Peyer's patch (tissue), 4 donors: Measurements from ENCODE around the gene CWF19L1. TPM values are rescaled to one million over a fixed set of nuclear protein-coding genes. Genes with fewer than 3 reads are reported as not detected.
"Not testable (repeated sequence)": the region's sequence is repeated elsewhere in the genome, so short reads cannot be mapped to it uniquely, and the experiment has no call there.

Experiments used
- DNase-seq, 3 donors: peaks; one replicate each; pipeline ENCODE4 v3.0.0-alpha.2; 2017 to 2019
- H3K27ac ChIP-seq, 4 donors: fragments of 200-600 bp; sonication (generic); one replicate each; pipeline ENCODE4 v1.5.1; 2016 to 2019
- H3K27me3 ChIP-seq, 2 donors: fragments of 200-600 bp; sonication (generic); one replicate each; pipeline ENCODE4 v1.5.1; 2019
- H3K36me3 ChIP-seq, 3 donors: fragments of 200-600 bp; sonication (generic); one replicate each; pipeline ENCODE4 v1.5.1; 2016 to 2019
- H3K4me1 ChIP-seq, 4 donors: fragments of 200-600 bp; sonication (generic); one replicate each; pipeline ENCODE4 v1.5.1; 2016 to 2019
- H3K4me3 ChIP-seq, 4 donors: fragments of 200-600 bp; sonication (generic); 1 replicate in 3 of 4; 2 replicates in 1 of 4; pipeline ENCODE4 v1.5.1; 2016 to 2019; ENCODE audit warnings: mild to moderate bottlenecking in 1 of 4
- H3K9me3 ChIP-seq, 4 donors: fragments of 200-600 bp; sonication (generic); one replicate each; pipeline ENCODE4 v1.5.1; 2016 to 2019; ENCODE audit warnings: mild to moderate bottlenecking in 1 of 4
- CTCF ChIP-seq, 6 experiments: fragments of 450-650 bp in 4 of 6; fragments of 200-600 bp in 2 of 6; sonication (generic) in 1 of 6; IDR thresholded peaks; one replicate each; pipeline ENCODE4 v1.5.1; 2017 to 2019; ENCODE audit warnings: antibody characterized with exemption in 6 of 6, mild to moderate bottlenecking in 3 of 6, moderate library complexity in 1 of 6
- POLR2A ChIP-seq, 2 donors: fragments of 450-650 bp; IDR thresholded peaks; one replicate each; pipeline ENCODE4 v1.5.1; 2017; ENCODE audit warnings: antibody characterized with exemption in 2 of 2, mild to moderate bottlenecking in 2 of 2, moderate library complexity in 2 of 2
- total RNA-seq, 4 donors: library from RNA; depleted of rRNA; stranded (reverse); fragments of >200 nt; gene quantifications; one replicate each; pipeline ENCODE4 v1.1.0, GENCODE V29; 2016

CWF19L1 gene
- total RNA-seq, 4 donors from 2014 or later, result 11.5 to 23.1 (median 15.6) TPM

- Histone ChIP-seq H3K4me1 (no peaks in the 10 kb centered on the region), H3K36me3 (no peaks in the 10 kb centered on the region), H3K27me3 (no peaks in the 10 kb centered on the region), H3K9me3 (no peaks in the 10 kb centered on the region), H3K27ac (no peak overlapping the region), H3K4me3 (no peak overlapping the region)
- TF ChIP-seq POLR2A (IDR thresholded peaks at IDR 0.05), result no peak
- no peak for TF ChIP-seq CTCF (IDR thresholded peaks at IDR 0.05)
- no peak for DNase-seq
Measured at GRCh38 chr10:100304414-100304813, 37.0 kb upstream of the CWF19L1 start.

DNA sequence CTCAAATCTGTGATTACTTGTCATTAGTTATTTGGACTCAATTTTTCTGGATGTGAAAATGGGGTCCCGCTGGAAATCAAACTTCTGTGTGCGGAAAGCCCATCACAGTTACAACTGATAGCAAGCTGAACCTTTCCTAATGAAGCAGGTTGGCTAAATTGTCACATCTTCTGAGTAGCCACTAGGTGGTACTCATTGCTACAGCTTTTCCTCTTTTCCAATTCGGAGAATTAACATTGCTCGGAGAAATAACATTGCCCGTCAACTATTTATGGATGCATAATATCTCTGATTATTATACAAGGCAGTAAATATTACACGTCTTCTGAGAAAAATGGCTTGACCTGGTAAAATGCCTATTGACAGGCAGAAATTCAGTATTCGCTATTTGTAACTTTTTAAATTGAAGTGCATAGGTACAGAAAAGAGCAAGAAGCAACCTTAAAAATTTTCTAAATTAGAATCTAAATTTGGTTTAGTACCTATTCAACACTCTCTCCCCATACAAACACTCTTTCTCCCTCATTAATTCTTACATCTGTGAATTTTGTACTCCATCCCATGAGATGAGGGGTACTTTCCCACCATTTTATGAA lies 36.4 kb upstream of the CWF19L1 start:
- Histone ChIP-seq H3K27ac (no peak overlapping the region), H3K9me3 (no peaks in the 10 kb centered on the region), H3K27me3 (no peaks in the 10 kb centered on the region), H3K36me3 (no peaks in the 10 kb centered on the region), H3K4me3 (no peak overlapping the region), H3K4me1 (no peaks in the 10 kb centered on the region)
- no peak for DNase-seq
- no peak for TF ChIP-seq POLR2A (IDR thresholded peaks at IDR 0.05)
- peak; percentile 24 to 57 (median 48) for TF ChIP-seq CTCF (IDR thresholded peaks at IDR 0.05)

DNA sequence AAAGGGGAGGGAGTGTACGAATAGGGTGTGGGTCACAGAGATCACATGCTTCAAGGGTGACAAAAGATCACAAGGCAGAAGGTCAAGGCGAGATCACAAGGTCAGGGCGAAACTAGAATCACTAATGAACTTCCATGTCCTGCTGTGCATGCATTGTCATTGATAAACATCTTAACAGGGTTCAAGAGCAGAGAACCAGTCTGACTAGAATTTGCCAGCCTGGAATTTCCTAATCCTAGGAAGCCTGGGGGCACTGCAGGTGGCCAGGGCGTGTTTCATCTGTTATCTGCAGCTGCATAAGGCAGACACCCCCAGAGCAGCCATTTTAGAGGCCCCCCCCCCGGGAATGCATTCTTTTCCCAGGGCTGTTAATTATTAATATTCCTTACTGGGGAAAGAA lies 33.7 kb upstream of the CWF19L1 start:
- not testable (repeated sequence) for DNase-seq, H3K36me3 ChIP-seq, H3K27me3 ChIP-seq, H3K4me1 ChIP-seq, H3K4me3 ChIP-seq, H3K27ac ChIP-seq, H3K9me3 ChIP-seq

DNA sequence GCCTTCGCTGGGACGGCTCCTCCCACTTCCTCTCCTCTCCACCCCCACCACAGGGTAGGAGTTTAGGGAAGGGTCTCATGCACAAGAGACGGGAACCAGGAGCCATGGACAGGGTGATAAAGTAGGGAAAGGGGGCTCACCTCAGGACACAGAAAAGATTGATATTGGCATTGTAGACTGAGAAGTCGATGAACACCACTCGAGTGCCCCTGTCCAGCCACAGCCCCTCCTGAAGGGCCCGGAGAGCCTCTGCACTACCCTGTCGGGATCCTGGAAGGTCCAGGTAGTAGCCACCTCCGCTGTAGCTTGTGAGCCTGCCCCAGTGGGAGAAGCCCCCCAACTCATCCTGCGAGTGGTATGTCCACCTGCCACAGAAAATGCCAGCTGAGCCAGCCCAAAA lies 29.8 kb upstream of the CWF19L1 start:
- no peak overlapping the region for H3K4me3 ChIP-seq
- no peak overlapping the region for H3K27ac ChIP-seq
- no peak for DNase-seq
- H3K27me3 ChIP-seq, result no peaks in the 10 kb centered on the region
- no peaks in the 10 kb centered on the region for H3K36me3 ChIP-seq
- TF ChIP-seq POLR2A (IDR thresholded peaks at IDR 0.05) (no peak), CTCF (IDR thresholded peaks at IDR 0.05) (no peak)
- no peaks in the 10 kb centered on the region for H3K4me1 ChIP-seq
- no peaks in the 10 kb centered on the region for H3K9me3 ChIP-seq

DNA sequence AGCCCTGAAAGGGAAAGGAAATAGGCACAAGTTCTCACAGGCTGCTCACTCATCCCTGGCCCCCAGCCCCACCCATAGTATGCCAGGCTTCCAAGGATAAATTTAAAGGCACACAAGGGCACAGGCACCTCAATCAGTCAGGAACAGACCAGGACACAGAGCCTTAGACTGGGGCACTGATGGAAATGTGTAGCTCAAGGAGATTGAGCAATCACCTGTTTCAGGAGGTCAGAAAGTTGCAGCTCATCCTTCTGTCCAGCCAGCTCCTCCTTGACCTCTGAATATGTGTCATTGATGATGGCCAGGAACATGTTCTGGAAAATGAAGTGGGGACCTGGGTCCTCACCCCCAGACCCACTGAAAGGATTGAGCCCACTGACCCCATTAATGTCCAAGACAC lies 25.6 kb upstream of the CWF19L1 start:
- Histone ChIP-seq H3K4me3 (no peak overlapping the region), H3K4me1 (no peaks in the 10 kb centered on the region), H3K27me3 (no peaks in the 10 kb centered on the region), H3K36me3 (no peaks in the 10 kb centered on the region), H3K27ac (no peak overlapping the region), H3K9me3 (no peaks in the 10 kb centered on the region)
- no peak for DNase-seq
- no peak for TF ChIP-seq CTCF (IDR thresholded peaks at IDR 0.05)
- TF ChIP-seq POLR2A (IDR thresholded peaks at IDR 0.05), result no peak

- not testable (repeated sequence) for H3K4me1 ChIP-seq
- peak in 1 of 3 donors; percentile 58 for DNase-seq
Measured at GRCh38 chr10:100292300-100292699, 24.9 kb upstream of the CWF19L1 start.

DNA sequence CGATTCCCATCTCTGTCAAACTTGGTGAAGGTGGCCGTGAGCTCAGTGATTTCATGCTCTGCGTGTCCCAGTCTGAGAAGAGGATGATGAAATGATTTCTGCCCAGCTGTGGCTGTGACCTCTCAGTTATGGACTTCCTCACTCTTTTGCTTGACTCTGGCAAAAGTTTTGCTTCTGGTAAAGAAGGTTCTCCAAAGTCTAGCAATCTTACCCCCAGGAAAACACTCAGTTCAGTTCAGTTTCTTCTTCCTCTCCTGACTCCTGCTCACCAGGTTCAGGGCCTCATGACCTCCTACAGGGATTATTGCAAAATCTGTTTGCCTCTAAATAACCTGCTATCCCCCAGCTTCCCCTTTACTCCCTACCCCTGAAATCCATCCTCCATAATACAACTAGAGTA lies 23.9 kb upstream of the CWF19L1 start:
- DNase-seq, result no peak
- Histone ChIP-seq H3K27me3 (no peaks in the 10 kb centered on the region), H3K36me3 (no peaks in the 10 kb centered on the region), H3K9me3 (no peaks in the 10 kb centered on the region), H3K4me3 (no peak overlapping the region), H3K27ac (no peak overlapping the region), H3K4me1 (peaks cover 0 to 6% (median 0%) of the 10 kb centered on the region in 4 donors)
- TF ChIP-seq POLR2A (IDR thresholded peaks at IDR 0.05), result no peak
- TF ChIP-seq CTCF (IDR thresholded peaks at IDR 0.05), result no peak

More at GRCh38 chr10:100292300-100292699, 24.9 kb upstream of the CWF19L1 start:
- not testable (repeated sequence) for H3K36me3 ChIP-seq, H3K4me3 ChIP-seq, H3K9me3 ChIP-seq, H3K27ac ChIP-seq, H3K27me3 ChIP-seq
